ENCODE results near the gene KCNMA1.

Gene KCNMA1

DNA sequence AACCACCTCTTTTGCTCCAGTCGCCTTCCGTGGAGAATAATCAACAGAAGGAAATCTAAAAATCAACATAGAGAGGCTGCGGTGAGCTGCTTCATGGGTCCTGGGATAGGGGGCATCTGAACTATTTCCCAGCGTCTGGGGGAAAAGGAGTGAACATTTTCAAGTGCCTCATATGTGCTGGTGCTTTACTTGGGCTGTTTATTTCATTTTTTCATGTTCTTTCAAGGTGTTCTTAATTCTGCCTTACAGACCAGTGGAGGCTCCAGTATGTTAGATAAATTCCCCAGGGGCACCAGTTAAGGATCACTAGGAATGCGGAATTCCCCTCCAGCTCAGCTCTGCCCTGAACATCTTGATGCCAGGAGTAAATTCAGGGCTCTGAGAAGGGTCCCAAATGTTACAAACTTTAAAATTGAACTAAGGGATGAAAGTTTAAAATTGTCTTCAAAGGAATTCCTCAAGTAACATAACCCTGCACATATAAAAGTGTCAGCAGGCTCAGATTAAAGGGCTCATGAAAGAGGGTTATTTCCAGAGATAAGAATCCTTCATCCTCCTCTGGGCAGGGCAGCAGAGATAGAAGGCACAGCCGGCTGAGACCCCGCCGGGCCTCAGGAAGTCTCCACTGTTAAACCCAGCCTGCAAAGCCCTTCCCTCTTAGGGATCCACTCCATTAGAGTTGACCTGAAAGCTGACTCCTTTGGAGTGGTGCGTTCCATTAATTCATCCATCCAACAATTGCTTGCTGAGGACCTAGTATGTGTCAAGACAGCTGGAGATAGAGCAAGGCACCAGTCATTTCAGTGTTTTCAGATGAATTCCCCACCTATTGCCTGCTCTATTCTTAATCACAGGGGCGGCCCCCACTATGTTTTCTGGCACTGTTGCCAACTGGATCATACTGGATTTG, 345.8 kb downstream of the KCNMA1 start:
- Histone ChIP-seq H3K23ac (ENCODE audit: low read length in 2 of 2) (no peak overlapping the region), H2AFZ (ENCODE audit: low read depth, low read length) (no peak overlapping the region), H2BK12ac (ENCODE audit: low read length in 2 of 2) (peak overlapping the region; percentile 59 to 73), H3K14ac (ENCODE audit: low read length in 2 of 2) (peak overlapping the region in 1 of 2 experiments; percentile 53), H2BK5ac (ENCODE audit: low read depth, low read length, poor library complexity, severe bottlenecking) (peak overlapping the region; percentile 96), H3K4me3 (ENCODE audit: insufficient read depth in 1 of 2, low read depth in 1 of 2, low read length in 2 of 2) (no peak overlapping the region), H3K27ac (ENCODE audit: low read length, poor library complexity, severe bottlenecking) (peak overlapping the region; percentile 93), H2BK120ac (ENCODE audit: low read depth, low read length) (peak overlapping the region; percentile 45), H3K9me3 (ENCODE audit: control insufficient read depth, low read length) (no peaks in the 10 kb centered on the region), H3K4me2 (ENCODE audit: low read length, poor library complexity, severe bottlenecking) (peak overlapping the region; percentile 5), H2BK15ac (ENCODE audit: low read depth, poor library complexity, severe bottlenecking) (no peak overlapping the region), H4K91ac (ENCODE audit: low read length) (peak overlapping the region; percentile 61), H3K9ac (ENCODE audit: low read length) (no peak overlapping the region), H3K36me3 (ENCODE audit: control insufficient read depth in 1 of 2, insufficient read depth in 2 of 2, low read depth in 1 of 2, low read length in 2 of 2) (no peaks in the 10 kb centered on the region), H2AK5ac (ENCODE audit: low read length, severe bottlenecking) (peak overlapping the region; percentile 98), H3K18ac (ENCODE audit: low read depth in 1 of 2, low read length in 2 of 2) (peak overlapping the region; percentile 37 to 42), H4K8ac (ENCODE audit: low read length) (no peak overlapping the region), H3K79me1 (replicated peaks; ENCODE audit: low read length, poor library complexity, severe bottlenecking) (peaks cover 9% of the 10 kb centered on the region), H3K4me1 (ENCODE audit: control insufficient read depth, insufficient read depth, low read depth, low read length) (peaks cover 18% of the 10 kb centered on the region), H3K27me3 (ENCODE audit: control insufficient read depth in 1 of 2, insufficient read depth in 1 of 2, low read length in 2 of 2) (no peaks in the 10 kb centered on the region), H3K4ac (ENCODE audit: low read depth in 1 of 2, low read length in 2 of 2) (peak overlapping the region; percentile 59 to 62)
- 22% methylated on average over 10 of the region's 10 CpGs for WGBS
- DNase-seq, result peak; percentile 58

DNA sequence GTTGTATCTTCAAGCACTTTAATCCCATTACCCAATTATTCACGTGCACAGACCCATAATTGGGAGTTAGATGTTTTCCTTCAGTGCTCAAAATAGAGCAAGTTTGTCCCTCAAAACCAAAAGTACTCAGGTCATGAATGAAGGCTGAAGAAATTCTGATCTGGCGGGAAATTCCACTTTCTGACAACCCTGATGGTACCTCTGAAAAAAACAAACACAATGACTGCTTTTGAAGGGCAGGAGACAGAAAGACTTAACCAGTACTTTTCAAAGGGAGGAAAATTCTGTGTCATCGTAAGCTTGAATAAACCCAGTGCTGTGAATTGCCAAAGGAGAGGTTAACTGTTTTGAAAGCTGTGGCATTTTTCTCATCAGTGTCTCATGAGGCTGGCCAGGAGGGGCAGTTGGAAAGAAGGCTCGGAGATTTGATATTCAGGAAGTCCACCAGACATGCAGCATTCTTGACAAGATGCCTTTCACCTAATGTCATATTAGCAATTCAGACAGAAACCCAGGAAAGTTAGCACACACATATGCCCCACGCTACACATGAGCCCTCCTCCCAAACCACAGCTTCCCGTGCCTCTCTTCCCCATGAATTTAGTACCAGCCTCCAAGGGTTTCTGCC, 347.0 kb downstream of the KCNMA1 start:
- DNase-seq, result peak; percentile 94
- H3K14ac ChIP-seq (ENCODE audit: low read length in 2 of 2), result no peak overlapping the region
- H3K79me1 ChIP-seq (replicated peaks; ENCODE audit: low read length, poor library complexity, severe bottlenecking), result peaks cover 7% of the 10 kb centered on the region
- peak overlapping the region; percentile 93 for H3K27ac ChIP-seq (ENCODE audit: low read length, poor library complexity, severe bottlenecking)
- H2BK12ac ChIP-seq (ENCODE audit: low read length in 2 of 2), result peak overlapping the region; percentile 9 to 59
- 0% methylated on average over 4 of the region's 6 CpGs for WGBS
- H3K4me1 ChIP-seq (ENCODE audit: control insufficient read depth, insufficient read depth, low read depth, low read length), result peaks cover 18% of the 10 kb centered on the region
- peak overlapping the region; percentile 66 for H4K8ac ChIP-seq (ENCODE audit: low read length)
- peak overlapping the region; percentile 18 for H3K9ac ChIP-seq (ENCODE audit: low read length)
- H2AK5ac ChIP-seq (ENCODE audit: low read length, severe bottlenecking), result peak overlapping the region; percentile 34
- peak overlapping the region; percentile 96 for H2BK5ac ChIP-seq (ENCODE audit: low read depth, low read length, poor library complexity, severe bottlenecking)
- no peaks in the 10 kb centered on the region for H3K9me3 ChIP-seq (ENCODE audit: control insufficient read depth, low read length)
- peak overlapping the region in 1 of 2 experiments; percentile 8 for H3K4ac ChIP-seq (ENCODE audit: low read depth in 1 of 2, low read length in 2 of 2)
- peak overlapping the region; percentile 56 for H2BK120ac ChIP-seq (ENCODE audit: low read depth, low read length)
- H3K27me3 ChIP-seq (ENCODE audit: control insufficient read depth in 1 of 2, insufficient read depth in 1 of 2, low read length in 2 of 2), result no peaks in the 10 kb centered on the region
- H3K4me2 ChIP-seq (ENCODE audit: low read length, poor library complexity, severe bottlenecking), result no peak overlapping the region
- H3K18ac ChIP-seq (ENCODE audit: low read depth in 1 of 2, low read length in 2 of 2), result peak overlapping the region in 1 of 2 experiments; percentile 46
- no peaks in the 10 kb centered on the region for H3K36me3 ChIP-seq (ENCODE audit: control insufficient read depth in 1 of 2, insufficient read depth in 2 of 2, low read depth in 1 of 2, low read length in 2 of 2)
- no peak overlapping the region for H2AFZ ChIP-seq (ENCODE audit: low read depth, low read length)
- H4K91ac ChIP-seq (ENCODE audit: low read length), result peak overlapping the region; percentile 90
- H2BK15ac ChIP-seq (ENCODE audit: low read depth, poor library complexity, severe bottlenecking), result no peak overlapping the region
- no peak overlapping the region for H3K23ac ChIP-seq (ENCODE audit: low read length in 2 of 2)
- no peak overlapping the region for H3K4me3 ChIP-seq (ENCODE audit: insufficient read depth in 1 of 2, low read depth in 1 of 2, low read length in 2 of 2)

DNA sequence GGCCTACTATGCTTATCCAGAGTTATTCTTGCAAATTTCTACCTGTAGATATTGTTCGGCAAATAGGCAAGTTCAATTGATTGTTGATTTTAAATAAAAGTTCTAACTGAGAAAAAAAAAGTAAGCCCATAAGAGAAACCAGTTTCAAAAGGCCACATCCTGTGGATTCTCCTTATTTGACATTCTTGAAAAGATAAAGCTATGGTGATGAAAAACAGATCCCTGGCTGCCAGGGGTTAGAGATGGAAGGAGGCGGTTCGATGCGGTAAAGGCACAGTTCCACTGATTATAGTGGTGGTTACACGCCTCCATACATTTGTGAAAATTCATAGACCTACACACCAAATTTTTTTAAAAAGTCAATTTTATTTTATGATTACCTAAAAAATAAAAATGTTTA, 347.8 kb downstream of the KCNMA1 start:
- H3K23ac ChIP-seq (ENCODE audit: low read length in 2 of 2), result no peak overlapping the region
- H2BK5ac ChIP-seq (ENCODE audit: low read depth, low read length, poor library complexity, severe bottlenecking), result peak overlapping the region; percentile 93
- no CpG with 5 or more reads among the region's 5 CpGs for WGBS

DNA sequence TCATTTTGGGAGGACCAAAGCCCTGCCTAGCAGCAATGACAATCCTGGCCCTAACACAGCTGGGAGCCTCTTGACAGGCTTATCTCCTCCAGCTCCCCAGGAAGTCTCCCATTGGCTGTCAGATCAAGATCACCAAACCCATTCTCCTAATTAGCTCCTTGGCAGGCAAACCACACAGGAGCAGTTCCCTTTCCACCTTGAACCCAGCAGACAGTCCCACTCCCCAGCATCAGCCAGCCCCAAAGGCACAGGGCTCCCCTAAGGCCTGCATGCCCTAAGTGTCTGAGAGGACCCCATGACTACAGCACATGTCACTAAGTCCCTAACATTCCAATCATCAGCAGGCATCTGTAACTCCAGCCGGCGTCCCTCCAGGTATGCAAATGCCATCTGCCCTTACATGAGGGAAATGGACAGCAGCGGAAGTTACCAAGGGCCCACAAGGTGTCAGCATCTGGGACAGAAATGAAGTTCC, 348.5 kb downstream of the KCNMA1 start:
- Histone ChIP-seq H3K14ac (ENCODE audit: low read length in 2 of 2) (peak overlapping the region in 1 of 2 experiments; percentile 19), H3K4me2 (ENCODE audit: low read length, poor library complexity, severe bottlenecking) (no peak overlapping the region), H3K36me3 (ENCODE audit: control insufficient read depth in 1 of 2, insufficient read depth in 2 of 2, low read depth in 1 of 2, low read length in 2 of 2) (no peaks in the 10 kb centered on the region), H3K9me3 (ENCODE audit: control insufficient read depth, low read length) (no peaks in the 10 kb centered on the region), H3K4me1 (ENCODE audit: control insufficient read depth, insufficient read depth, low read depth, low read length) (peaks cover 18% of the 10 kb centered on the region), H2BK120ac (ENCODE audit: low read depth, low read length) (peak overlapping the region; percentile 82), H3K18ac (ENCODE audit: low read depth in 1 of 2, low read length in 2 of 2) (peak overlapping the region; percentile 55 to 71), H4K8ac (ENCODE audit: low read length) (peak overlapping the region; percentile 16), H3K27me3 (ENCODE audit: control insufficient read depth in 1 of 2, insufficient read depth in 1 of 2, low read length in 2 of 2) (no peaks in the 10 kb centered on the region), H3K4me3 (ENCODE audit: insufficient read depth in 1 of 2, low read depth in 1 of 2, low read length in 2 of 2) (no peak overlapping the region), H2AK5ac (ENCODE audit: low read length, severe bottlenecking) (peak overlapping the region; percentile 91), H2BK12ac (ENCODE audit: low read length in 2 of 2) (peak overlapping the region; percentile 66 to 97), H3K4ac (ENCODE audit: low read depth in 1 of 2, low read length in 2 of 2) (peak overlapping the region; percentile 74 to 88), H3K79me1 (replicated peaks; ENCODE audit: low read length, poor library complexity, severe bottlenecking) (peaks cover 4% of the 10 kb centered on the region), H3K23ac (ENCODE audit: low read length in 2 of 2) (peak overlapping the region in 1 of 2 experiments; percentile 16), H2BK5ac (ENCODE audit: low read depth, low read length, poor library complexity, severe bottlenecking) (peak overlapping the region; percentile 48), H2BK15ac (ENCODE audit: low read depth, poor library complexity, severe bottlenecking) (peak overlapping the region; percentile 70), H4K91ac (ENCODE audit: low read length) (peak overlapping the region; percentile 95), H3K9ac (ENCODE audit: low read length) (no peak overlapping the region), H3K27ac (ENCODE audit: low read length, poor library complexity, severe bottlenecking) (peak overlapping the region; percentile 74), H2AFZ (ENCODE audit: low read depth, low read length) (no peak overlapping the region)
- no peak for DNase-seq
- WGBS, result 42% methylated on average over 3 of the region's 3 CpGs

More for the DNA sequence above, 347.8 kb downstream of the KCNMA1 start:
- Histone ChIP-seq H3K9ac (ENCODE audit: low read length) (no peak overlapping the region), H3K36me3 (ENCODE audit: control insufficient read depth in 1 of 2, insufficient read depth in 2 of 2, low read depth in 1 of 2, low read length in 2 of 2) (no peaks in the 10 kb centered on the region), H3K27ac (ENCODE audit: low read length, poor library complexity, severe bottlenecking) (peak overlapping the region; percentile 93), H4K91ac (ENCODE audit: low read length) (no peak overlapping the region), H2AK5ac (ENCODE audit: low read length, severe bottlenecking) (peak overlapping the region; percentile 95), H3K4me1 (ENCODE audit: control insufficient read depth, insufficient read depth, low read depth, low read length) (peaks cover 18% of the 10 kb centered on the region), H4K8ac (ENCODE audit: low read length) (no peak overlapping the region), H2BK15ac (ENCODE audit: low read depth, poor library complexity, severe bottlenecking) (no peak overlapping the region), H3K79me1 (replicated peaks; ENCODE audit: low read length, poor library complexity, severe bottlenecking) (peaks cover 7% of the 10 kb centered on the region), H2AFZ (ENCODE audit: low read depth, low read length) (no peak overlapping the region), H3K18ac (ENCODE audit: low read depth in 1 of 2, low read length in 2 of 2) (no peak overlapping the region), H3K27me3 (ENCODE audit: control insufficient read depth in 1 of 2, insufficient read depth in 1 of 2, low read length in 2 of 2) (no peaks in the 10 kb centered on the region), H3K14ac (ENCODE audit: low read length in 2 of 2) (no peak overlapping the region), H3K4me3 (ENCODE audit: insufficient read depth in 1 of 2, low read depth in 1 of 2, low read length in 2 of 2) (no peak overlapping the region), H3K9me3 (ENCODE audit: control insufficient read depth, low read length) (no peaks in the 10 kb centered on the region), H2BK120ac (ENCODE audit: low read depth, low read length) (no peak overlapping the region), H3K4ac (ENCODE audit: low read depth in 1 of 2, low read length in 2 of 2) (no peak overlapping the region), H2BK12ac (ENCODE audit: low read length in 2 of 2) (no peak overlapping the region), H3K4me2 (ENCODE audit: low read length, poor library complexity, severe bottlenecking) (no peak overlapping the region)
- peak; percentile 83 for DNase-seq

All from mesenchymal stem cell (in vitro differentiated cells and primary cell).